Stimulated activated CD4-positive, alpha-beta T cell treated with anti-CD3 and anti-CD28 coated beads, Interleukin-4, amount 100 ng/mL, for 1 hour (primary cell): ENCODE data around the gene POGLUT2.

ENCODE experiments used
- DNase-seq: peaks from one replicate; pipeline ENCODE4 v3.0.0-alpha.2; 2020

Gene POGLUT2

DNA sequence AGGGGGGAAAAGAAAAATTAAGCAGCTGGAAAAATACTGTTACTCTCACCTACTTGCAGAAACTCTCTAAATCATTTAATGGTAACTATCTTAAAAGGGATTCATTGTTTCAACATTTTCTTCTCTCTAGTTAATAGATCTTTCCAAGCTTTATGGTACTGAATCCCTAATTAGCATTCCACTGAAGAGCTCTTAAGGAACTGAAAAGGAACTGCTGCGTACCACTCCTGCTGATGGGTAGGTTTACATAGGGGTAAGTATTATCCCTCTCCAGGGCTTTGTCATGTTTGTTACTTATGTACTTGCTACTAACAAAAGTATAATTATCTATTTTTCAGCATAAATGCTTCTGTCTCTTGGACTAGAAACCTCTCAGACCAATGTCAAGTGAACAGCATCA, 37.7 kb downstream of the POGLUT2 start:
- no peak for DNase-seq

DNA sequence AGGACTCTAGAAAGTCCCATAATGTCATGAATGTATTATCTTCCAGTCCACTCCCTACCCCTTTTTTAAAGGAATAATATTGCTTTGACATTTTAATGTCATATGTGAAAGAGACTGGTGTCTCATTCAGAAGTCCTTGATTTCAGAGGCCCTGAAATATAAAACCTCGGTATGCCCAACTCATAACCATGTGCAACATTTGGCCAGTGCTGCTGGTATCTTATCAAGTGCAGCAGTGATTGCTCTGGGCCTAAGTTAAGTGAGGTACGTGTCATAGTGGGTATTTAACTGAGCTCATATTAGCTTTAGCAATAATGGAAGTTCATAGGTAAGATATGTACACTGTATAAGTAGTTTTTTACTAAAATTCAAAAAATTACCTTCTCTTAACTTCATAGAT, 39.9 kb downstream of the POGLUT2 start:
- DNase-seq: no peak

DNA sequence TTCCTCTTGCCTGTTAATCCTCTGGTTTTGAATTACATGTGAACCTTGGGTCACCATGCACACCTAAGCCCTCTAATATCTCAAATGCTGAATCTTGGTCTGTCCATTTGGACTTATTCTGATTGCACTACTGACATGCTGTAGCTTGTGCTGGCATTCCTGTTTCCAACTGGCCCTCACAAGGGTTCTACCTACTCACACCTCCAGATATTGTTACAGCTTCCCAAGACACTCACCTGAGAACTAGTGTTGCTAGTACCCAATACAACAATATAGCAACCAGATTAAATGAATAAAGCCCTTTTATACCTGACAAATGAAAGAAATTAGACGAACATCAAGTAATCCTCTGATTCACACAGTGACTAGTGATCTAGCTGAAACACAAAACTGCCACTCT, 41.8 kb downstream of the POGLUT2 start:
- DNase-seq: no peak

DNA sequence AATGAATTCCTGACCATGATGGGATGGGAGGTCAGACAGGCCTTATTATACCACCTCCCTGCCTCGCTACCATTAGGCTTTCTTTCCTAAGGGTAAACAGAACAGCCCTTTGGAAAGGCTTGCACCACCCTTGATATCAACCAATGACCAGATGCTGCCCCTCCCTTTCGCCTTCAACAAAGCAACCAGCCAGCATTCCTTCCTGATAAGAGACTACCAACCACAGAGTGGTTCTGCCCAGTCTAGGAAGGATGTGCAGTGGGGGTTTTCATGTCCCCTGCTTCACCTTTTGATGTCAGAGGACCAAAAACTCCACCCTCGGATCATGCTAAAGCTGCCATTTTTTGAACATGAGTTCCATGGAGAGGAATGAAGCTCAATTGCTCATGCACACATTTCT, 46.9 kb downstream of the POGLUT2 start:
- DNase-seq: no peak

DNA sequence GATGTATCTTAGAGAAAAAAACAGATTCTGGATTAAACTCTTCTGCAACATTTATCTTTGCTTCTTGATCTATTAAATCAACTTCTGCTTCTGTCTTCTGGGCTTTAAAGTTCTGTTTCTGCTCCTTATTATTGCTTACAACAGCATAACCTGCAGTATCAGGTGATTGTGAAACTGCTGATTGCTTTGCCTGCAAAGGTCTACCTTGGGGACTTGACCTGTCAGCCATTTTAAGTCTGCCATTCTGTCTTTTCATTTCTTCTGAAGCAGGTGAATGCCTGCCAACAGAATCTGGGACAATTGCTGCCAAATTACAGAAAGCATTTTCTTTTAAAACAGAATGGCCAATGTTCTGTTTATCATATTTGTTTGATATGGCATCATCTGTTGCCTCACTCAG, 56.3 kb downstream of the POGLUT2 start:
- DNase-seq: no peak

DNA sequence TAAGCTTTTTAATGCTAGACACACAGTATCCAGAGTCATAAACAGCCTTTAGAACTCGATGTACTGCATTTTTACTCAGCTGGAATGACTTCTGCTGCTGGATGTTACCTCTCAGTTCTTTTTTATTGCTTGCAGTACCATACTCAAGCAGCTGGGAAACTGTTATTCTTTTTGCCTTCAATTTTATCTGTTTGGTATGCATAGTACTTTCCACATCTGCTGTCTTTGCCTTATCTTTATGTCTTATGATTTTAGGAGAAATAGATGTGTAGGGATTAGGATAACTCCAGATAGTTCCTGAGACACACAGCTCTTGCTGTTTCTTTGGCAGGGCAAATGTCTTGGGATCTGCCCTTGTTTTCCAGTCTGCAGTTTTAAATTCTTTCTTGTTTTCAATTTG, 56.7 kb downstream of the POGLUT2 start:
- no peak for DNase-seq
